PFSK-1 (cell line): ENCODE data around the gene BIK.

Experiments used
- FOXP2 ChIP-seq: optimal IDR thresholded peaks from 2 replicates; pipeline ENCODE3; 2011; ENCODE audit warnings: borderline replicate concordance, control low read depth, inconsistent platforms; ENCODE audit not compliant: insufficient read depth; ENCODE audit errors: extremely low read length, extremely low read depth
- POLR2AphosphoS5 ChIP-seq: IDR thresholded peaks from 2 replicates; pipeline ENCODE4 v1.6.1; 2012; ENCODE audit warnings: low read depth, mild to moderate bottlenecking, control low read depth, low read length, moderate library complexity
- SIN3A ChIP-seq: IDR thresholded peaks from 2 replicates; pipeline ENCODE4 v1.6.1; 2012; ENCODE audit warnings: mild to moderate bottlenecking, low read length, moderate library complexity, borderline replicate concordance; ENCODE audit not compliant: insufficient read depth
- TAF1 ChIP-seq: IDR thresholded peaks from 2 replicates; pipeline ENCODE4 v1.6.1; 2012; ENCODE audit warnings: low read length, control low read depth, borderline replicate concordance; ENCODE audit not compliant: insufficient read depth
- TF ChIP-seq, protein P1 (sequence below), 2 experiments: IDR thresholded peaks; 2 replicates each; pipeline versions ENCODE4 v1.6.1 to v1.8.0; 2011 to 2012; ENCODE audit warnings: low read depth in 2 of 2, low read length in 2 of 2, control low read depth in 1 of 2, inconsistent platforms in 1 of 2, mild to moderate bottlenecking in 1 of 2, moderate library complexity in 1 of 2; ENCODE audit not compliant: insufficient read depth in 1 of 2

DNA sequence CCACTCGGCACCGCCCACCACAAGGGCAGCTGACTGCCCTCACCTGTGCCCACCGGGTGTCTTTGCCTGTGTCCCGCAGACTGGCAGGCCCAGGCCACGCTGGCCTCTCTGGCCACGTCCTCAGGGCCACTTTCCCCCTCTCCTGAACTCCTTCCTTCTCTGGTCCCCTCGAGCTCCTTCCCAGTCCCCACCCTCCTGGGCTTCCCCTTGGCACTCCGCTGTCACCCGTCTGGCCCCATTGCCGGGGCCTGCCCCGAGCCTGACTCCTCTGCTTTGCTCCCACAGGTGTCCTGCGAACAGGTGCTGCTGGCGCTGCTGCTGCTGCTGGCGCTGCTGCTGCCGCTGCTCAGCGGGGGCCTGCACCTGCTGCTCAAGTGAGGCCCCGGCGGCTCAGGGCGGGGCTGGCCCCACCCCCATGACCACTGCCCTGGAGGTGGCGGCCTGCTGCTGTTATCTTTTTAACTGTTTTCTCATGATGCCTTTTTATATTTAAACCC lies 18.4 kb downstream of the BIK start:
- no peak for TF ChIP-seq POLR2AphosphoS5
- no peak for TF ChIP-seq TAF1
- TF ChIP-seq SIN3A, result no peak
- TF ChIP-seq, protein P1, sequence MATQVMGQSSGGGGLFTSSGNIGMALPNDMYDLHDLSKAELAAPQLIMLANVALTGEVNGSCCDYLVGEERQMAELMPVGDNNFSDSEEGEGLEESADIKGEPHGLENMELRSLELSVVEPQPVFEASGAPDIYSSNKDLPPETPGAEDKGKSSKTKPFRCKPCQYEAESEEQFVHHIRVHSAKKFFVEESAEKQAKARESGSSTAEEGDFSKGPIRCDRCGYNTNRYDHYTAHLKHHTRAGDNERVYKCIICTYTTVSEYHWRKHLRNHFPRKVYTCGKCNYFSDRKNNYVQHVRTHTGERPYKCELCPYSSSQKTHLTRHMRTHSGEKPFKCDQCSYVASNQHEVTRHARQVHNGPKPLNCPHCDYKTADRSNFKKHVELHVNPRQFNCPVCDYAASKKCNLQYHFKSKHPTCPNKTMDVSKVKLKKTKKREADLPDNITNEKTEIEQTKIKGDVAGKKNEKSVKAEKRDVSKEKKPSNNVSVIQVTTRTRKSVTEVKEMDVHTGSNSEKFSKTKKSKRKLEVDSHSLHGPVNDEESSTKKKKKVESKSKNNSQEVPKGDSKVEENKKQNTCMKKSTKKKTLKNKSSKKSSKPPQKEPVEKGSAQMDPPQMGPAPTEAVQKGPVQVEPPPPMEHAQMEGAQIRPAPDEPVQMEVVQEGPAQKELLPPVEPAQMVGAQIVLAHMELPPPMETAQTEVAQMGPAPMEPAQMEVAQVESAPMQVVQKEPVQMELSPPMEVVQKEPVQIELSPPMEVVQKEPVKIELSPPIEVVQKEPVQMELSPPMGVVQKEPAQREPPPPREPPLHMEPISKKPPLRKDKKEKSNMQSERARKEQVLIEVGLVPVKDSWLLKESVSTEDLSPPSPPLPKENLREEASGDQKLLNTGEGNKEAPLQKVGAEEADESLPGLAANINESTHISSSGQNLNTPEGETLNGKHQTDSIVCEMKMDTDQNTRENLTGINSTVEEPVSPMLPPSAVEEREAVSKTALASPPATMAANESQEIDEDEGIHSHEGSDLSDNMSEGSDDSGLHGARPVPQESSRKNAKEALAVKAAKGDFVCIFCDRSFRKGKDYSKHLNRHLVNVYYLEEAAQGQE (IDR thresholded peaks at IDR 0.05; ENCODE audit: insufficient read depth in 1 of 2, low read depth in 2 of 2, low read length in 2 of 2), result no peak
- no peak for TF ChIP-seq FOXP2
